Endothelial cell of umbilical vein (primary cell): ENCODE data around the gene CYP20A1. TPM values are rescaled to one million over a fixed set of nuclear protein-coding genes. Genes with fewer than 3 reads are reported as not detected.

Experiments used
- BruUV-seq: library from RNA; stranded (reverse); fragments of 400-500 nt; replicated peaks from 2 replicates; lab custom pipeline; 2021; lab: Mats Ljungman, UMichigan
- CTCF ChIA-PET: fragments of 300-600, 350-600 bp; sonication (Branson Sonifier 250); formaldehyde crosslinking; loops from one replicate; lab custom pipeline; 2021; ENCODE audit warnings: antibody characterized with exemption, inconsistent platforms; lab: Charles Lee
- POLR2A ChIA-PET: fragments of 300-600, 350-600 bp; sonication (Branson Sonifier 250); formaldehyde crosslinking; loops from one replicate; lab custom pipeline; 2021; ENCODE audit warnings: antibody characterized with exemption, inconsistent platforms; lab: Charles Lee
- DNase-seq: peaks from one replicate; pipeline ENCODE4 v3.0.0-alpha.2; 2011; ENCODE audit warnings: low read depth, low spot score
- FAIRE-seq: peaks from 2 replicates; lab custom pipeline; 2011; peaks lifted over from hg19 to GRCh38; lab: Jason Lieb, UNC
- H2AFZ ChIP-seq: 2 replicates; pipeline ENCODE4 v1.6.0; 2012; ENCODE audit warnings: low read depth, low read length, control low read depth, inconsistent platforms
- H3K27ac ChIP-seq: 2 replicates; pipeline ENCODE4 v1.5.1; 2011; ENCODE audit warnings: low read depth, mild to moderate bottlenecking, control low read depth, low read length, moderate library complexity; ENCODE audit not compliant: insufficient read depth
- H3K27me3 ChIP-seq, 2 experiments: 2 replicates each; pipeline versions ENCODE4 v1.6.0 to v1.6.1; 2011; ENCODE audit warnings: low read length in 2 of 2, mixed read lengths in 1 of 2; ENCODE audit not compliant: control insufficient read depth in 2 of 2, insufficient read depth in 2 of 2
- H3K36me3 ChIP-seq, 2 experiments: 2 replicates in 1 of 2; 3 replicates in 1 of 2; pipeline ENCODE4 v1.5.1; 2011; ENCODE audit warnings: low read length in 2 of 2, mild to moderate bottlenecking in 1 of 2, moderate library complexity in 1 of 2; ENCODE audit not compliant: control insufficient read depth in 2 of 2, insufficient read depth in 2 of 2; ENCODE audit errors: extremely low read depth in 1 of 2
- H3K4me1 ChIP-seq: 3 replicates; pipeline ENCODE4 v1.5.1; 2011; ENCODE audit warnings: mild to moderate bottlenecking, low read length; ENCODE audit not compliant: control insufficient read depth, insufficient read depth; ENCODE audit errors: extremely low read depth
- H3K4me2 ChIP-seq: 2 replicates; pipeline ENCODE4 v1.6.1; 2011; ENCODE audit warnings: low read length, control low read depth, mixed read lengths; ENCODE audit not compliant: insufficient read depth
- H3K4me3 ChIP-seq, 3 experiments: fragments of 200-600 bp in 1 of 3; sonication (generic), shearing (Covaris generic) in 1 of 3; replicated peaks in 1 of 3; 2 replicates each; pipeline ENCODE4 v1.5.1; 2011 to 2016; ENCODE audit warnings: control low read depth in 3 of 3, low read length in 3 of 3, mild to moderate bottlenecking in 2 of 3, inconsistent platforms in 1 of 3, low read depth in 1 of 3, moderate library complexity in 1 of 3; ENCODE audit not compliant: insufficient read depth in 1 of 3
- H3K79me2 ChIP-seq: 2 replicates; pipeline ENCODE4 v1.6.0; 2012; ENCODE audit warnings: low read length, inconsistent platforms; ENCODE audit not compliant: control insufficient read depth, insufficient read depth
- H3K9ac ChIP-seq: replicated peaks from 2 replicates; pipeline ENCODE3; 2011; ENCODE audit warnings: low read length, control low read depth; ENCODE audit not compliant: insufficient read depth; ENCODE audit errors: extremely low read depth
- H3K9me1 ChIP-seq: replicated peaks from 3 replicates; pipeline ENCODE4 v1.6.0; 2011; ENCODE audit warnings: mild to moderate bottlenecking, low read length; ENCODE audit not compliant: control insufficient read depth, insufficient read depth; ENCODE audit errors: extremely low read depth
- H3K9me3 ChIP-seq: replicated peaks from 2 replicates; pipeline ENCODE4 v1.5.1; 2012; ENCODE audit warnings: low read length, inconsistent platforms; ENCODE audit not compliant: control insufficient read depth, insufficient read depth
- H4K20me1 ChIP-seq: replicated peaks from 2 replicates; pipeline ENCODE3; 2011; ENCODE audit warnings: mild to moderate bottlenecking, low read length; ENCODE audit not compliant: control insufficient read depth, insufficient read depth; ENCODE audit errors: extremely low read depth
- EZH2 ChIP-seq: IDR thresholded peaks from 2 replicates; pipeline ENCODE4 v1.6.1; 2012; ENCODE audit warnings: borderline replicate concordance, low read depth, mild to moderate bottlenecking, moderate library complexity, low read length, inconsistent platforms; ENCODE audit not compliant: severe bottlenecking
- FOS ChIP-seq: IDR thresholded peaks from 2 replicates; pipeline ENCODE4 v1.6.1; 2011; ENCODE audit warnings: mild to moderate bottlenecking, low read length, moderate library complexity, borderline replicate concordance; ENCODE audit not compliant: insufficient read depth
- GATA2 ChIP-seq: IDR thresholded peaks from 2 replicates; pipeline ENCODE4 v1.7.0; 2011; ENCODE audit warnings: low read depth, mild to moderate bottlenecking, moderate library complexity, mixed read lengths, low read length; ENCODE audit not compliant: insufficient read length, insufficient read depth
- JUN ChIP-seq: IDR thresholded peaks from 2 replicates; pipeline ENCODE4 v1.6.1; 2011; ENCODE audit warnings: borderline replicate concordance, low read depth; ENCODE audit not compliant: insufficient read length, insufficient read depth
- MYC ChIP-seq: IDR thresholded peaks from one replicate; pipeline ENCODE4 v1.6.1; 2011; ENCODE audit warnings: mild to moderate bottlenecking, low read depth, low read length
- POLR2A ChIP-seq: IDR thresholded peaks from 2 replicates; pipeline ENCODE4 v1.6.1; 2012; ENCODE audit warnings: low read depth, mild to moderate bottlenecking, control low read depth, low read length
- POLR2AphosphoS5 ChIP-seq: IDR thresholded peaks from 2 replicates; pipeline ENCODE4 v1.6.1; 2012; ENCODE audit warnings: low read depth, mild to moderate bottlenecking, control low read depth, low read length, moderate library complexity; ENCODE audit not compliant: insufficient read depth
- dilution Hi-C: fragments of 300-500 bp; cut with MboI; formaldehyde crosslinking; loops from one replicate; pipeline ENCODE4 v1.15.0; 2019; ENCODE audit warnings: low sequenced_read_pairs; ENCODE audit not compliant: extremely low pct_ligation_motif_present
- intact Hi-C: fragments of 100-400 bp; cut with micrococcal nuclease; formaldehyde crosslinking; loops from one replicate; pipeline ENCODE4 v1.10.0; 2022
- polyA plus RNA-seq, 4 experiments: library from polyadenylated mRNA; depleted of rRNA in 3 of 4; stranded (reverse) in 3 of 4; unstranded in 1 of 4; fragments of >200 nt; gene quantifications; 2 replicates each; pipeline versions ENCODE4 v1.2.1 to v1.2.3, GENCODE V29; 2011 to 2012; ENCODE audit warnings: missing spikeins in 1 of 4
- total RNA-seq: library from RNA; stranded (reverse); gene quantifications from 2 replicates; pipeline ENCODE4 v1.2.3, GENCODE V29; 2021
- TF ChIP-seq, protein P1 (sequence below): IDR thresholded peaks from 2 replicates; pipeline ENCODE4 v1.6.1; 2011; ENCODE audit not compliant: insufficient read depth, insufficient read length
- TF ChIP-seq, protein P2 (sequence below), 2 donors: IDR thresholded peaks; 1 replicate in 1 of 2; 2 replicates in 1 of 2; pipeline ENCODE4 v1.5.1; 2011; ENCODE audit warnings: low read length in 2 of 2, mild to moderate bottlenecking in 2 of 2, moderate library complexity in 2 of 2, control low read depth in 1 of 2, inconsistent platforms in 1 of 2, low read depth in 1 of 2; ENCODE audit not compliant: insufficient read depth in 1 of 2; ENCODE audit errors: extremely low read depth in 1 of 2

The CYP20A1 gene
- total and polyA plus RNA-seq, 2 donors (not counting 3 experiments of a cell fraction or from before 2014, with no cell fraction given) = 9.6 to 26.5 TPM

DNA sequence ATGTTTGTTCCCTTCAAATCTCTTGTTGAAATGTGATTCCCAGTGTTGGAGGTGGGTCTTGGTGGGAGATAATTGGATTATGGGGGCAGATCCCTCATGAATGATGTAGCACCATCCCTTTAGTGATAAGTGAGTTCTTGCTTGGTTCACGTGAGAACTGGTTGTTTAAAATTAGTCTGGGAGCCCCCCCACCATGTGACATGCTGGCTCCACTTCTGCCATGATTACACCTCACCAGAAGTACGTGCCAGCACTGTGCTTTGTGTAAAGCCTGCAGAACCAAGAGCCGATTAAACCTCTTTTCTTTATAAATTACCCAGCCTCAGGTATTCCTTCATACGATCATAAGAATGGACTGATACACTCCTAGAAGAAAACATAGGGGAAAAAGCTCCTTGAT, 99.5 kb downstream of the CYP20A1 start:
- Histone ChIP-seq H3K27me3 (no peaks in the 10 kb centered on the region), H3K9me1 (no peaks in the 10 kb centered on the region), H3K79me2 (peaks cover 70% of the 10 kb centered on the region), H3K9ac (no peak overlapping the region), H3K36me3 (no peaks in the 10 kb centered on the region), H4K20me1 (no peaks in the 10 kb centered on the region), H3K27ac (no peak overlapping the region), H3K4me1 (peaks cover 25% of the 10 kb centered on the region), H2AFZ (no peak overlapping the region), H3K4me2 (no peak overlapping the region), H3K4me3 (no peak overlapping the region), H3K9me3 (no peaks in the 10 kb centered on the region)
- POLR2A ChIA-PET = no interaction called here
- TF ChIP-seq EZH2 = no peak
- TF ChIP-seq POLR2AphosphoS5 = no peak
- no peak for TF ChIP-seq POLR2A
- TF ChIP-seq MYC = no peak
- TF ChIP-seq JUN = no peak
- no peak for TF ChIP-seq GATA2
- no peak for TF ChIP-seq FOS
- TF ChIP-seq, protein P1, sequence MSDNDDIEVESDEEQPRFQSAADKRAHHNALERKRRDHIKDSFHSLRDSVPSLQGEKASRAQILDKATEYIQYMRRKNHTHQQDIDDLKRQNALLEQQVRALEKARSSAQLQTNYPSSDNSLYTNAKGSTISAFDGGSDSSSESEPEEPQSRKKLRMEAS = no peak
- TF ChIP-seq, protein P2, sequence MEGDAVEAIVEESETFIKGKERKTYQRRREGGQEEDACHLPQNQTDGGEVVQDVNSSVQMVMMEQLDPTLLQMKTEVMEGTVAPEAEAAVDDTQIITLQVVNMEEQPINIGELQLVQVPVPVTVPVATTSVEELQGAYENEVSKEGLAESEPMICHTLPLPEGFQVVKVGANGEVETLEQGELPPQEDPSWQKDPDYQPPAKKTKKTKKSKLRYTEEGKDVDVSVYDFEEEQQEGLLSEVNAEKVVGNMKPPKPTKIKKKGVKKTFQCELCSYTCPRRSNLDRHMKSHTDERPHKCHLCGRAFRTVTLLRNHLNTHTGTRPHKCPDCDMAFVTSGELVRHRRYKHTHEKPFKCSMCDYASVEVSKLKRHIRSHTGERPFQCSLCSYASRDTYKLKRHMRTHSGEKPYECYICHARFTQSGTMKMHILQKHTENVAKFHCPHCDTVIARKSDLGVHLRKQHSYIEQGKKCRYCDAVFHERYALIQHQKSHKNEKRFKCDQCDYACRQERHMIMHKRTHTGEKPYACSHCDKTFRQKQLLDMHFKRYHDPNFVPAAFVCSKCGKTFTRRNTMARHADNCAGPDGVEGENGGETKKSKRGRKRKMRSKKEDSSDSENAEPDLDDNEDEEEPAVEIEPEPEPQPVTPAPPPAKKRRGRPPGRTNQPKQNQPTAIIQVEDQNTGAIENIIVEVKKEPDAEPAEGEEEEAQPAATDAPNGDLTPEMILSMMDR (IDR thresholded peaks at IDR 0.05; ENCODE audit: extremely low read depth in 1 of 2, insufficient read depth in 1 of 2, low read depth in 1 of 2, low read length in 2 of 2) = no peak
- CTCF ChIA-PET = interaction anchor here (1.7 kb wide), 1 partner anchor 96 kb away, joined by 3 read pairs; no protein-coding TSS in a partner anchor
- intact Hi-C loops = no loop called here
- BruUV-seq = no TSS peak
- FAIRE-seq (no peak), DNase-seq (no peak)
- dilution Hi-C loops = no loop called here
